GM23248 (cell line): ENCODE results near the gene SSR4. TPM values are rescaled to one million over a fixed set of nuclear protein-coding genes. Genes with fewer than 3 reads are reported as not detected.

Experiments used
- DNase-seq: peaks from one replicate; pipeline ENCODE4 v3.0.0-alpha.2; 2015
- H2AFZ ChIP-seq: fragments of 200-600 bp; sonication (generic); 2 replicates; pipeline ENCODE4 v1.6.1; 2016; ENCODE audit warnings: antibody characterized with exemption
- H3F3A ChIP-seq: fragments of 200-600 bp; sonication (generic); 2 replicates; pipeline ENCODE4 v1.6.1; 2016; ENCODE audit warnings: mild to moderate bottlenecking, antibody characterized with exemption, mixed run types; ENCODE audit not compliant: insufficient read depth
- H3K27ac ChIP-seq: fragments of 200-600 bp; sonication (generic); 2 replicates; pipeline ENCODE4 v1.5.1; 2016; ENCODE audit warnings: mild to moderate bottlenecking
- H3K27me3 ChIP-seq: fragments of 200-600 bp; sonication (generic); replicated peaks from 2 replicates; pipeline ENCODE4 v1.6.1; 2016; ENCODE audit warnings: mild to moderate bottlenecking; ENCODE audit not compliant: insufficient read depth
- H3K36me3 ChIP-seq: fragments of 200-600 bp; sonication (generic); 2 replicates; pipeline ENCODE4 v1.6.1; 2016; ENCODE audit warnings: low read depth, mild to moderate bottlenecking
- H3K4me1 ChIP-seq: fragments of 200-600 bp; sonication (generic); 2 replicates; pipeline ENCODE4 v1.6.1; 2016; ENCODE audit warnings: mild to moderate bottlenecking; ENCODE audit not compliant: insufficient read depth
- H3K4me2 ChIP-seq: fragments of 200-600 bp; sonication (generic); one replicate; pipeline ENCODE4 v1.6.1; 2016; ENCODE audit warnings: mild to moderate bottlenecking; ENCODE audit not compliant: unreplicated experiment
- H3K4me3 ChIP-seq: fragments of 200-600 bp; sonication (generic); 2 replicates; pipeline ENCODE4 v1.5.1; 2016; ENCODE audit warnings: mild to moderate bottlenecking
- H3K79me2 ChIP-seq: fragments of 200-600 bp; sonication (generic); 2 replicates; pipeline ENCODE4 v1.6.1; 2016; ENCODE audit warnings: mild to moderate bottlenecking; ENCODE audit not compliant: insufficient read depth
- H3K9ac ChIP-seq: fragments of 200-600 bp; sonication (generic); 2 replicates; pipeline ENCODE4 v1.6.1; 2016; ENCODE audit warnings: mild to moderate bottlenecking
- H3K9me2 ChIP-seq: fragments of 200-600 bp; sonication (generic); 2 replicates; pipeline ENCODE4 v1.6.1; 2016; ENCODE audit warnings: mixed run types, mild to moderate bottlenecking, moderate library complexity; ENCODE audit not compliant: insufficient read depth
- H3K9me3 ChIP-seq: fragments of 200-600 bp; sonication (generic); one replicate; pipeline ENCODE4 v1.6.1; 2017; ENCODE audit warnings: low read depth
- H4K20me1 ChIP-seq: fragments of 200-600 bp; sonication (generic); 2 replicates; pipeline ENCODE4 v1.6.0; 2016; ENCODE audit not compliant: insufficient read depth
- EZH2 ChIP-seq: fragments of 200-600 bp; sonication (generic); IDR thresholded peaks from 2 replicates; pipeline ENCODE4 v1.6.1; 2018; ENCODE audit warnings: antibody characterized with exemption, mild to moderate bottlenecking; ENCODE audit not compliant: insufficient read depth, poor library complexity, severe bottlenecking
- EZH2phosphoT487 ChIP-seq: fragments of 200-600 bp; sonication (generic); IDR thresholded peaks from 2 replicates; pipeline ENCODE4 v1.6.1; 2018; ENCODE audit warnings: antibody characterized with exemption, moderate library complexity, mild to moderate bottlenecking, low read depth; ENCODE audit not compliant: insufficient read depth
- WGBS, 2 experiments: methylation state at CpG; one replicate each; pipeline ENCODE4 v1.1.6; 2015 to 2017; ENCODE audit warnings: low lambda C conversion rate in 2 of 2, low coverage in 1 of 2; ENCODE audit errors: missing lambda C conversion rate in 2 of 2; 5-methylcytosine and 5-hydroxymethylcytosine counted together
- in situ Hi-C: fragments of 300-500 bp; cut with MboI; formaldehyde crosslinking; loops from 2 replicates; pipeline ENCODE4 v1.15.0; 2020
- polyA plus RNA-seq: library from polyadenylated mRNA; unstranded; fragments of >200 nt; fragmentation: Nextera tagmentation; extraction: Ambion mirVana; gene quantifications from 2 replicates; pipeline ENCODE4 v1.2.1, GENCODE V29; 2016
- total RNA-seq: library from RNA; depleted of rRNA; stranded (reverse); fragments of >200 nt; shearing (Covaris generic); gene quantifications from 2 replicates; pipeline ENCODE4 v1.2.3, GENCODE V29; 2014

The SSR4 gene
- total and polyA plus RNA-seq, 2 experiments from 2014 or later, result 295 to 568 TPM

DNA sequence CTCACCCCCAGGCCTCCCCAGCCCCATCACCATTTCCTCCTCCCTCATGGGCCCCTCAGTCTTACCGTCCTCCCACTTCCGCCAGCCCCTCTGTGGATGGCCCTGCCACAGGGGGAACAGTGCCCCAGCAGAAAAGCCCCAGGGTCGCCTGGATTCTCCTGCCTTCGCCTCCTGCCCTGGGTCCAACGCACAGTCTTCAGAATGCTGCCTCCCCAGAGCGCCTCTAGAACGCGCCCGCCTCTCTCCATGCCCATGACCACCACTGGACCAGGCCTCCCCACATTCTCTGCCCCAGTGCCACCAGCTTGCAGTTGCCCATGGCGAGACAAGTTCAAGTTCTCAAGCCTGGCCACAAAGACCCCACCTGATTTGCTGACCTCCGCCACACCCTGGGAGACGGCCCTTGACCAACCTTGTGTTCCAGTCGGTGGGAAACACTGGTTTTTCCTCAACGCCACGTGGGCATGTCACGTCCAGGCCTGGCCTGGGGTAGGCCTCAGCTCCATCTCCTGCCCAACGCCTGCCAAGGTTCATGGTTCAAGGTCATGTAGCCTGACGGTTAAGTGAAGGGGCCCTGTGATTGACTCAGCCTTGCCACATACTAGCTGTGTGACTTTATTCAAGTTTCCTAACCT lies 31.1 kb upstream of the SSR4 start:
- Histone ChIP-seq H3K4me1 (peaks cover 5% of the 10 kb centered on the region; the same call in 1 of the 2 replicates), H3K9me2 (no peaks in the 10 kb centered on the region), H3K4me2 (no peak overlapping the region), H2AFZ (no peak overlapping the region), H3K27ac (no peak overlapping the region), H3K9ac (no peak overlapping the region), H3K27me3 (no peaks in the 10 kb centered on the region), H3K79me2 (peaks cover 11% of the 10 kb centered on the region), H3K4me3 (no peak overlapping the region), H3F3A (no peaks in the 10 kb centered on the region), H4K20me1 (no peaks in the 10 kb centered on the region), H3K36me3 (no peaks in the 10 kb centered on the region), H3K9me3 (no peaks in the 10 kb centered on the region)
- no peak for DNase-seq
- no peak for TF ChIP-seq EZH2
- no peak for TF ChIP-seq EZH2phosphoT487
- WGBS, 2 experiments, result 88 to 91% methylated on average over 16 to 18 of the region's 18 CpGs
- in situ Hi-C loops, result no loop called here

DNA sequence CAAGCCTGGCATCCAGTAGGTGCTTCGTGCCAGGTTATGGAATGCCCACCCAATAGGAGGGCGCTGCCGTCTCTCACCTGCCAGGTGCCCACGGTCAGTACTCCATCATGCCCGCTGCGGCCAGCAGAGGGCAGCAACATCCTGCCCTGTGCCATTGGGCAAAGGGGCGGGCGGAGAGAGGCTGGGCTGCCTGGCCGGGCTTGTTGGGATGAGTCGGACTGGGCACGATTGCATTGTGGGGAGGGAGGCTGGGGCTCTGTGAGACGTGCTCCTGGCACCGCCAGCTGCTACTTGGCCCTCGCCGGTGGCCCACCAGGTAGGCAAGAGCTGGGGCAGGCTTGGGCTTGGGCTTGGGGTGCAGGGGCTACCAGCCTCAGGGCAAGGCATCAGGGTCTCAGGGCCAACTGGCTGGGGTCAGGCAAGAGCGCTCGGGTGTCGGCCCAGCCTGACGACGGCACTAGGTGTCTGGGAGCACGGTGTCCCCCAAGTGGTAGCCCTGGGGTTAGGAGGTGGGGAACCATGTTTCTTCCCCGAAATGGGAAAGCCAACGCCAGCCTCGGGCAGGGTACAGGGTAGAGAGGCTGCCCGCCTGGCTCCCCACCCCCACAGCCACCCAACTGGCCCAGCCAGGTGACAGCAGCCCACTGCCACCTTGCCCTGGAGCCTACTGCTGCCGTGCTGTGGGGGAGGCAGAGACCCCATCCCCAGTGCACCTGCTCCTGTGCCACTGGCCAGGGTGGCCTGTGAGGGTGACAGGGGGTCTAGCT lies 30.3 kb upstream of the SSR4 start, which contains the start of gene PLXNB3:
TSS of gene PLXNB3 (plus strand) at position 261 of the 767 bp plus-strand sequence. CDS start 1,287 bp downstream, outside the sequence.
- peak within 1 kb of the TSS; percentile 58; the same call in 1 of the 2 replicates for H2AFZ ChIP-seq
- H3K79me2 ChIP-seq, result peaks cover 11% of the 10 kb centered on the region
- DNase-seq, result peak; percentile 88
- WGBS, 2 experiments, result 0 to 12% methylated on average over 8 to 15 of the region's 26 CpGs
- H3K27ac ChIP-seq, result peak within 1 kb of the TSS; percentile 71; the same call in 1 of the 2 replicates
- no peaks in the 10 kb centered on the region for H3K9me3 ChIP-seq
- H3K4me3 ChIP-seq, result peak within 1 kb of the TSS; percentile 73
- H3K27me3 ChIP-seq, result no peaks in the 10 kb centered on the region
- no peaks in the 10 kb centered on the region for H3K9me2 ChIP-seq
- no peak for TF ChIP-seq EZH2phosphoT487
- H4K20me1 ChIP-seq, result no peaks in the 10 kb centered on the region
- no peaks in the 10 kb centered on the region for H3F3A ChIP-seq
- no peaks in the 10 kb centered on the region for H3K36me3 ChIP-seq
- in situ Hi-C loops, result no loop called here
- peak within 1 kb of the TSS; percentile 73 for H3K4me2 ChIP-seq
- H3K9ac ChIP-seq, result peak within 1 kb of the TSS; percentile 73
- H3K4me1 ChIP-seq, result peaks cover 5% of the 10 kb centered on the region; the same call in 1 of the 2 replicates

DNA sequence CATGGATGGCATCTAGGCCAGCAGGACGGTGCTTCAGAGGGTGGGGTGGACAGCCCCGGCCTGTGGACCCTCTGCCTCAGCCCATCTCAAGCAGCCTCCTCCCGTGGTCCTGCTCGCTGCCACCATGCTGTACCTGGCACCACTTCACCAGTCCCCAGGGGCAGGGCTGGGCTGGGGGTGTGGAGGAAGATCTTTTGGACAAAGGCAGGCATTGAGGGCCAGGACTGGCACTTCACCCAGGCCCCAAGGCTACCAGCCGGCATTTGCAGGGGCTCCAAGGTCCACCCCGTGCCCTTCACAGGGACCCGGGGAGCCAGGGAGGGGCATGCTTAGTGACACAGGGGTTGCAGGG lies 29.7 kb upstream of the SSR4 start:
- peak overlapping the region; percentile 73 for H3K4me2 ChIP-seq
- no peaks in the 10 kb centered on the region for H3K27me3 ChIP-seq
- WGBS, 2 experiments, result 15 to 41% methylated on average over 4 to 7 of the region's 7 CpGs
- H3K4me1 ChIP-seq, result peaks cover 5% of the 10 kb centered on the region; the same call in 1 of the 2 replicates
- peaks cover 11% of the 10 kb centered on the region for H3K79me2 ChIP-seq
- no peaks in the 10 kb centered on the region for H3F3A ChIP-seq
- peak overlapping the region; percentile 73 for H3K4me3 ChIP-seq
- DNase-seq, result no peak
- H3K9me3 ChIP-seq, result no peaks in the 10 kb centered on the region
- no peaks in the 10 kb centered on the region for H3K9me2 ChIP-seq
- peak overlapping the region; percentile 71; the same call in 1 of the 2 replicates for H3K27ac ChIP-seq
- peak overlapping the region; percentile 73 for H3K9ac ChIP-seq
- H2AFZ ChIP-seq, result no peak overlapping the region
- H4K20me1 ChIP-seq, result no peaks in the 10 kb centered on the region
- in situ Hi-C loops, result no loop called here
- no peaks in the 10 kb centered on the region for H3K36me3 ChIP-seq
- TF ChIP-seq EZH2 (no peak), EZH2phosphoT487 (no peak)

DNA sequence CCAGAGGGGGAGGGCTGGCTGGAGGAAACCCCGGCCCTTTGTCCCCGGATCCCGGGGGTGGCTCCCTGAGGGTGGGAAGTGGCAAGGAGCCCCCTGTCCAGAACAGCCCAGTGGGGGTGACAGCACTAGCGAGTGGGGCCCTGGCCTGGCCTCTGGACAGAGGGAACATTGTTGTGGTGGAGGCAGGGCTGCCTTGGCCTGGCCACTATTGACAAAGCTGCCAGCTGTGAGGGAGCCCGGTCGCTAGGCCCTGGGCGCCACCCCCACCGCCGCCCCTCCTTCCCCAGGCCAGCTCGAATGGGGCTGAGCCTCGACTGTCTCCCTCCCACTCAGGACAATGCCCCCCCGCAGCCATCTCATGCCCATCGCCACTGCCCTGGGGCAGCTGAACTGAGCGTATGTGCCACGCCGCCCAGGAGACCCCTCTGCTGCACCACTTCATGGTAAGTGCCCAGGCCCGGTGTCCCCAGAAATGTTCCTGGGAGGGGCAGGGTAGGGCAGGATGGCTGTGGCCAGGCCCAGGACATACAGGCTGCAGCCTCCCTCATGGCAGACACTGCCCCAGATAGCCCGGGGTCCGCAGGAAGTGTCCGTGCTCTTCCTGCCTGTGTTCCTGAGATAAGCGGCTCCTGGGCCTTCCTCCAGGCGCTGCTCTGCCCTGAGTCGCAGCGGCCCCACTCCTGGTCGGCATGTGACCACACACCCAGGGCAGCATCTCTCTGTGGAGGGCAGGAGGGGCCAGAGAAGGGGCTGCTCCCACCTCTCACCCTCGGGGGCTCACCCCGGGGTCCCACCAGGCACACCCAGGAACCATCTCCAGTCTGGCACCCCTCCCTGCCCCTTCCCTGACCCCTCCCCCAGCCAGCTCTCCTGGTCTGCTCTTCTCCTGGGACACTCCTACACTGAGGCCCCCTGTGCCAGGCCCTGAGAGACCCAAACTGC lies 29.1 kb upstream of the SSR4 start:
- Histone ChIP-seq H4K20me1 (no peaks in the 10 kb centered on the region), H3K27me3 (no peaks in the 10 kb centered on the region), H3K36me3 (no peaks in the 10 kb centered on the region), H3K9me3 (no peaks in the 10 kb centered on the region), H3K27ac (peak overlapping the region; percentile 71), H3K4me1 (peaks cover 5% of the 10 kb centered on the region; the same call in 1 of the 2 replicates), H3K4me2 (peak overlapping the region; percentile 73), H3K9me2 (no peaks in the 10 kb centered on the region), H3K79me2 (peaks cover 11% of the 10 kb centered on the region), H3K9ac (peak overlapping the region; percentile 73), H3F3A (no peaks in the 10 kb centered on the region), H3K4me3 (peak overlapping the region; percentile 73), H2AFZ (no peak overlapping the region)
- 2 to 9% methylated on average over 9 to 11 of the region's 27 CpGs for WGBS, 2 experiments
- no peak for TF ChIP-seq EZH2phosphoT487
- no peak for TF ChIP-seq EZH2
- peak; percentile 56 for DNase-seq
- in situ Hi-C loops, result no loop called here
